HEK293 (cell line): Measurements from ENCODE around the gene RPS6KB2.

ENCODE experiments used
- CTCF ChIA-PET: fragments of 350-600 bp; formaldehyde crosslinking; extraction: SDS; loops from one replicate; lab custom pipeline; 2021; ENCODE audit warnings: antibody characterized with exemption; lab: Yijun Ruan, JAX
- POLR2A ChIA-PET: fragments of 300-600 bp; formaldehyde crosslinking; extraction: SDS; loops from one replicate; lab custom pipeline; 2020; ENCODE audit warnings: antibody characterized with exemption, inconsistent platforms; lab: Yijun Ruan, JAX
- H3K27ac ChIP-seq: fragments of 200-500 bp; sonication (Bioruptor generic); 2 replicates; pipeline ENCODE4 v1.5.1; 2014; ENCODE audit warnings: low read depth, low read length, control low read depth, inconsistent platforms; ENCODE audit errors: extremely low read depth
- H3K36me3 ChIP-seq, 2 experiments: fragments of 200-500 bp in 1 of 2; sonication (Bioruptor generic) in 1 of 2; 1 replicate in 1 of 2; 2 replicates in 1 of 2; pipeline ENCODE4 v1.5.1; 2014 to 2017; ENCODE audit warnings: inconsistent platforms in 2 of 2, low read length in 2 of 2; ENCODE audit not compliant: control insufficient read depth in 2 of 2, insufficient read depth in 1 of 2
- H3K4me1 ChIP-seq: fragments of 200-500 bp; sonication (Bioruptor generic); 2 replicates; pipeline ENCODE4 v1.5.1; 2014; ENCODE audit warnings: mild to moderate bottlenecking, low read length, inconsistent platforms; ENCODE audit not compliant: control insufficient read depth, insufficient read depth
- H3K4me3 ChIP-seq: 2 replicates; pipeline ENCODE4 v1.5.1; 2011; ENCODE audit warnings: low read depth, mild to moderate bottlenecking, control low read depth, low read length, moderate library complexity
- H3K9me3 ChIP-seq: fragments of 200-500 bp; sonication (Bioruptor generic); 2 replicates; pipeline ENCODE4 v1.5.1; 2014; ENCODE audit warnings: low read depth, low read length, inconsistent platforms; ENCODE audit not compliant: control insufficient read depth, insufficient read depth
- BCL11B ChIP-seq: fragments of 450-650 bp; formaldehyde crosslinking; IDR thresholded peaks from 2 replicates; pipeline ENCODE4 v1.5.1; 2016; ENCODE audit warnings: low read depth, missing biosample characterization, missing genetic modification characterization
- CTCF ChIP-seq: fragments of 450-650 bp; formaldehyde crosslinking; IDR thresholded peaks from 2 replicates; pipeline ENCODE4 v1.5.1; 2016; ENCODE audit warnings: missing biosample characterization, missing genetic modification characterization
- HOXA7 ChIP-seq: sonication (generic); formaldehyde crosslinking; IDR thresholded peaks from 2 replicates; pipeline ENCODE4 v1.8.1; 2022; ENCODE audit warnings: missing genetic modification reagents, borderline replicate concordance
- IKZF3 ChIP-seq: fragments of 450-650 bp; IDR thresholded peaks from 2 replicates; pipeline ENCODE4 v1.5.0; 2018; ENCODE audit warnings: missing biosample characterization, mild to moderate bottlenecking, missing genetic modification characterization, moderate library complexity
- KLF1 ChIP-seq: fragments of 450-650 bp; formaldehyde crosslinking; IDR thresholded peaks from 2 replicates; pipeline ENCODE4 v1.5.1; 2016; ENCODE audit warnings: missing biosample characterization, missing genetic modification characterization
- OSR2 ChIP-seq: fragments of 450-650 bp; formaldehyde crosslinking; IDR thresholded peaks from 2 replicates; pipeline ENCODE4 v1.5.1; 2016; ENCODE audit warnings: missing biosample characterization, missing genetic modification characterization
- PATZ1 ChIP-seq: fragments of 450-650 bp; formaldehyde crosslinking; IDR thresholded peaks from 2 replicates; pipeline ENCODE4 v1.5.1; 2016; ENCODE audit warnings: missing biosample characterization, missing genetic modification characterization
- PRDM10 ChIP-seq: fragments of 450-650 bp; formaldehyde crosslinking; IDR thresholded peaks from 2 replicates; pipeline ENCODE4 v1.5.1; 2016; ENCODE audit warnings: missing biosample characterization, missing genetic modification characterization
- PRDM2 ChIP-seq: fragments of 450-650 bp; formaldehyde crosslinking; IDR thresholded peaks from 2 replicates; pipeline ENCODE4 v1.5.1; 2016; ENCODE audit warnings: missing biosample characterization, missing genetic modification characterization, borderline replicate concordance
- ZNF112 ChIP-seq: fragments of 450-650 bp; formaldehyde crosslinking; IDR thresholded peaks from 2 replicates; pipeline ENCODE4 v1.5.0; 2017; ENCODE audit warnings: missing biosample characterization, missing genetic modification characterization
- ZNF121 ChIP-seq: fragments of 450-650 bp; formaldehyde crosslinking; IDR thresholded peaks from 2 replicates; pipeline ENCODE4 v1.5.1; 2016; ENCODE audit warnings: missing biosample characterization, missing genetic modification characterization
- ZNF138 ChIP-seq: fragments of 450-650 bp; formaldehyde crosslinking; IDR thresholded peaks from 2 replicates; pipeline ENCODE4 v1.5.1; 2016; ENCODE audit warnings: missing biosample characterization, missing genetic modification characterization, borderline replicate concordance
- ZNF155 ChIP-seq: fragments of 450-650 bp; formaldehyde crosslinking; IDR thresholded peaks from 2 replicates; pipeline ENCODE4 v1.5.1; 2016; ENCODE audit warnings: missing biosample characterization, missing genetic modification characterization
- ZNF354C ChIP-seq: fragments of 450-650 bp; formaldehyde crosslinking; IDR thresholded peaks from 2 replicates; pipeline ENCODE4 v1.5.1; 2016; ENCODE audit warnings: missing biosample characterization, missing genetic modification characterization, low read depth, borderline replicate concordance
- ZNF433 ChIP-seq: fragments of 450-650 bp; formaldehyde crosslinking; IDR thresholded peaks from 2 replicates; pipeline ENCODE4 v1.5.1; 2016; ENCODE audit warnings: missing biosample characterization, missing genetic modification characterization, low read depth
- ZNF473 ChIP-seq: fragments of 450-650 bp; formaldehyde crosslinking; IDR thresholded peaks from 2 replicates; pipeline ENCODE4 v1.5.1; 2017; ENCODE audit warnings: missing biosample characterization, missing genetic modification characterization
- ZNF529 ChIP-seq: fragments of 450-650 bp; formaldehyde crosslinking; IDR thresholded peaks from 2 replicates; pipeline ENCODE4 v1.5.1; 2017; ENCODE audit warnings: missing genetic modification characterization, missing biosample characterization; ENCODE audit not compliant: insufficient replicate concordance
- ZNF585B ChIP-seq: fragments of 450-650 bp; formaldehyde crosslinking; IDR thresholded peaks from 2 replicates; pipeline ENCODE4 v1.5.1; 2016; ENCODE audit warnings: missing biosample characterization, missing genetic modification characterization
- ZNF626 ChIP-seq: fragments of 450-650 bp; sonication (Bioruptor Pico); formaldehyde crosslinking; IDR thresholded peaks from 2 replicates; pipeline ENCODE4 v1.5.1; 2018; ENCODE audit warnings: missing biosample characterization, missing genetic modification characterization, inconsistent platforms
- ZNF664 ChIP-seq: fragments of 450-650 bp; formaldehyde crosslinking; IDR thresholded peaks from 2 replicates; pipeline ENCODE4 v1.5.1; 2016; ENCODE audit warnings: missing biosample characterization, missing genetic modification characterization
- ZNF670 ChIP-seq: fragments of 450-650 bp; formaldehyde crosslinking; IDR thresholded peaks from 2 replicates; pipeline ENCODE4 v1.5.1; 2016; ENCODE audit warnings: missing biosample characterization, missing genetic modification characterization, low read depth
- ZNF768 ChIP-seq: fragments of 450-650 bp; formaldehyde crosslinking; IDR thresholded peaks from 2 replicates; pipeline ENCODE4 v1.5.1; 2018; ENCODE audit warnings: missing biosample characterization, mild to moderate bottlenecking, missing genetic modification characterization
- TF ChIP-seq, protein P1 (sequence below): fragments of 450-650 bp; formaldehyde crosslinking; IDR thresholded peaks from 2 replicates; pipeline ENCODE4 v1.5.1; 2017; ENCODE audit warnings: missing biosample characterization, missing genetic modification characterization

The RPS6KB2 gene

GRCh38 chr11:67389477-67389876 lies 38.8 kb upstream of the RPS6KB2 start (continued):
- TF ChIP-seq PRDM2: no peak
- TF ChIP-seq ZNF768 (tag by site-specific recombination): no peak

DNA sequence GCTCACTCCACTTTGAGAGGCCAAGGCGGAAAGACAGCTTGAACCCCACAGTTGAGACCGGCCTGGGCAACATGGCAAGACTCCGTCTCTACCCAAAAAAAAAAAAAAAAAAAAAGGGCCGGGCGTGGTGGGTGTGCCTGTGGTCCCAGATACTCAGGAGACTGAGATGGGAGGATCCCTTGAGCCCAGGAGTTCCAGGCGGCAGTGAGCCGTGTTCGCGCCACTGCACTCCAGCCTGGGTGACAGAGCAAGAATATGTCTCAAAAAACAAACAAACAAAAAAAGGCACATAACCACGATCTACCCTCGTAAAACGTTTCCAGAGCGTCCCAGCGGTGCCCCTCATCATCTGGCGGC lies 37.4 kb upstream of the RPS6KB2 start:
- H3K4me3 ChIP-seq: peak overlapping the region; percentile 76
- ChIA-PET POLR2A (interaction anchor here (0.6 to 3.5 kb wide), 5 partner anchors 10 to 59 kb away, joined by 3 to 53 read pairs (median 11); partner anchors contain the start of genes POLD4 and PPP1CA), CTCF (interaction anchor here (0.6 to 25.6 kb wide), 5 partner anchors 9 to 79 kb away, joined by 3 to 898 read pairs (median 7); partner anchors contain the start of genes CLCF1, POLD4 and PPP1CA)
- H3K36me3 ChIP-seq: peaks cover 0 to 22% of the 10 kb centered on the region in 2 experiments; a peak in 1 of 3 replicates
- no peaks in the 10 kb centered on the region for H3K9me3 ChIP-seq
- 0 out of 2 replicates have a peak, but pooled peaks cover 3% of the 10 kb centered on the region for H3K4me1 ChIP-seq
- H3K27ac ChIP-seq: peak overlapping the region; percentile 67
- TF ChIP-seq ZNF664 (tag by site-specific recombination) (no peak), ZNF626 (tag by site-specific recombination) (no peak), ZNF121 (tag by site-specific recombination) (no peak), PATZ1 (tag by site-specific recombination) (no peak), KLF1 (peak; percentile 89), CTCF (tag by site-specific recombination) (no peak), ZNF155 (no peak), BCL11B (tag by site-specific recombination) (no peak), HOXA7 (CRISPR knock-in tag) (no peak), ZNF433 (tag by site-specific recombination) (no peak), IKZF3 (tag by site-specific recombination) (no peak), PRDM10 (tag by site-specific recombination) (peak; percentile 93), ZNF112 (tag by site-specific recombination) (no peak), ZNF138 (no peak), ZNF473 (tag by site-specific recombination) (no peak), ZNF529 (tag by site-specific recombination) (no peak), ZNF670 (tag by site-specific recombination) (no peak), ZNF585B (tag by site-specific recombination) (no peak), OSR2 (tag by site-specific recombination) (no peak), ZNF354C (no peak)
- TF ChIP-seq, protein P1, sequence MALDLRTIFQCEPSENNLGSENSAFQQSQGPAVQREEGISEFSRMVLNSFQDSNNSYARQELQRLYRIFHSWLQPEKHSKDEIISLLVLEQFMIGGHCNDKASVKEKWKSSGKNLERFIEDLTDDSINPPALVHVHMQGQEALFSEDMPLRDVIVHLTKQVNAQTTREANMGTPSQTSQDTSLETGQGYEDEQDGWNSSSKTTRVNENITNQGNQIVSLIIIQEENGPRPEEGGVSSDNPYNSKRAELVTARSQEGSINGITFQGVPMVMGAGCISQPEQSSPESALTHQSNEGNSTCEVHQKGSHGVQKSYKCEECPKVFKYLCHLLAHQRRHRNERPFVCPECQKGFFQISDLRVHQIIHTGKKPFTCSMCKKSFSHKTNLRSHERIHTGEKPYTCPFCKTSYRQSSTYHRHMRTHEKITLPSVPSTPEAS (tag by site-specific recombination): no peak
